GM19438 (cell line): ENCODE data around the gene TDRD7.
"Not testable (repeated sequence)": the region's sequence is repeated elsewhere in the genome, so short reads cannot be mapped to it uniquely, and the experiment has no call there.

Experiments used
- ATAC-seq: cut with Tn5 transposase; IDR thresholded peaks from one replicate; pipeline ENCODE4 v1.9.1; 2021; ENCODE audit warnings: low read depth; ENCODE audit not compliant: unreplicated experiment

The TDRD7 gene

GRCh38 chr9:97474372-97474925, 62.6 kb downstream of the TDRD7 start:
- ATAC-seq, result no peak

- no peak for ATAC-seq
These were observed 63.2 kb downstream of the TDRD7 start for GRCh38 chr9:97475059-97475458.

GRCh38 chr9:97478301-97478981, 66.5 kb downstream of the TDRD7 start:
- ATAC-seq, result no peak

GRCh38 chr9:97479496-97480159, 67.7 kb downstream of the TDRD7 start:
- ATAC-seq, result no peak

GRCh38 chr9:97480174-97480573, 68.3 kb downstream of the TDRD7 start:
- ATAC-seq, result no peak

GRCh38 chr9:97480749-97481148, 68.9 kb downstream of the TDRD7 start:
- ATAC-seq, result no peak

GRCh38 chr9:97484134-97484533, 72.2 kb downstream of the TDRD7 start:
- ATAC-seq, result no peak

GRCh38 chr9:97487107-97487506, 75.2 kb downstream of the TDRD7 start:
- ATAC-seq, result no peak

GRCh38 chr9:97487861-97488260, 76.0 kb downstream of the TDRD7 start:
- no peak for ATAC-seq

- no peak for ATAC-seq
These were observed 79.5 kb downstream of the TDRD7 start for GRCh38 chr9:97491216-97491999.

- not testable (repeated sequence) for ATAC-seq
These were observed 85.9 kb downstream of the TDRD7 start for GRCh38 chr9:97497558-97498375.

- not testable (repeated sequence) for ATAC-seq
These were observed 87.0 kb downstream of the TDRD7 start for GRCh38 chr9:97498846-97499245.

GRCh38 chr9:97500263-97500662, 88.4 kb downstream of the TDRD7 start:
- ATAC-seq, result no peak

- no peak for ATAC-seq
These were observed 88.9 kb downstream of the TDRD7 start for GRCh38 chr9:97500765-97501176.

- peak; percentile 62 for ATAC-seq
These were observed 89.5 kb downstream of the TDRD7 start, which contains the start of gene TMOD1 for GRCh38 chr9:97501177-97501971. TMOD1 (plus strand) TSS chr9:97501666; CDS start chr9:97524189, 22,523 bp downstream.

- ATAC-seq, result peak; percentile 34
These were observed 90.0 kb downstream of the TDRD7 start for GRCh38 chr9:97501972-97502221.

GRCh38 chr9:97502222-97502983, 90.5 kb downstream of the TDRD7 start:
- no peak for ATAC-seq

GRCh38 chr9:97502984-97503861, 91.3 kb downstream of the TDRD7 start:
- ATAC-seq, result no peak
